ENCODE results near the gene RAB5IF. TPM values are rescaled to one million over a fixed set of nuclear protein-coding genes. Genes with fewer than 3 reads are reported as not detected.

The RAB5IF gene
- total RNA-seq, 1 donor from 2014 or later = 56.5 TPM

- Histone ChIP-seq H3K9me3 (replicated peaks) (peaks cover 11% of the 10 kb centered on the region), H3K36me3 (no peaks in the 10 kb centered on the region), H3K4me1 (peaks cover 26% of the 10 kb centered on the region), H3K27ac (replicated peaks) (no peak overlapping the region), H3K27me3 (ENCODE audit: low read depth) (no peaks in the 10 kb centered on the region), H3K4me3 (no peak overlapping the region)
- intact Hi-C loops (cut with micrococcal nuclease) = no loop called here
- DNase-seq = no peak
- TF ChIP-seq CTCF (IDR thresholded peaks at IDR 0.05; ENCODE audit: borderline replicate concordance) = no peak
Observed at GRCh38 chr20:36569847-36570429, 35.6 kb upstream of the RAB5IF start.

GRCh38 chr20:36571564-36572504, 33.7 kb upstream of the RAB5IF start:
- no peaks in the 10 kb centered on the region for H3K9me3 ChIP-seq (replicated peaks)
- H3K27me3 ChIP-seq (ENCODE audit: low read depth) = no peaks in the 10 kb centered on the region
- peak overlapping the region; percentile 91 for H3K27ac ChIP-seq (replicated peaks)
- TF ChIP-seq CTCF (IDR thresholded peaks at IDR 0.05; ENCODE audit: borderline replicate concordance) = no peak
- H3K4me1 ChIP-seq = peaks cover 45% of the 10 kb centered on the region
- intact Hi-C loops (cut with micrococcal nuclease) = no loop called here
- DNase-seq = no peak
- H3K4me3 ChIP-seq = no peak overlapping the region
- no peaks in the 10 kb centered on the region for H3K36me3 ChIP-seq

- H3K9me3 ChIP-seq (replicated peaks) = no peaks in the 10 kb centered on the region
- peaks cover 45% of the 10 kb centered on the region for H3K4me1 ChIP-seq
- no peaks in the 10 kb centered on the region for H3K36me3 ChIP-seq
- TF ChIP-seq CTCF (IDR thresholded peaks at IDR 0.05; ENCODE audit: borderline replicate concordance) = no peak
- no peak for DNase-seq
- no peaks in the 10 kb centered on the region for H3K27me3 ChIP-seq (ENCODE audit: low read depth)
- H3K27ac ChIP-seq (replicated peaks) = peak overlapping the region; percentile 91
- intact Hi-C loops (cut with micrococcal nuclease) = no loop called here
- peak overlapping the region; percentile 96 for H3K4me3 ChIP-seq
Observed at GRCh38 chr20:36572701-36573102, 32.9 kb upstream of the RAB5IF start.

- intact Hi-C loops (cut with micrococcal nuclease) = no loop called here
- H3K36me3 ChIP-seq = no peaks in the 10 kb centered on the region
- H3K27me3 ChIP-seq (ENCODE audit: low read depth) = no peaks in the 10 kb centered on the region
- H3K4me3 ChIP-seq = peak within 1 kb of the TSS; percentile 96
- H3K27ac ChIP-seq (replicated peaks) = peak within 1 kb of the TSS; percentile 91
- peak; percentile 82 for DNase-seq
- H3K9me3 ChIP-seq (replicated peaks) = no peaks in the 10 kb centered on the region
- no peak for TF ChIP-seq CTCF (IDR thresholded peaks at IDR 0.05; ENCODE audit: borderline replicate concordance)
- peaks cover 45% of the 10 kb centered on the region for H3K4me1 ChIP-seq
Observed at GRCh38 chr20:36573103-36573797, 32.3 kb upstream of the RAB5IF start, which contains the start of gene TGIF2. TGIF2 (plus strand) TSS chr20:36573597; CDS start chr20:36578775, 5,178 bp downstream.

- H3K4me3 ChIP-seq = peak overlapping the region; percentile 96
- no peak for TF ChIP-seq CTCF (IDR thresholded peaks at IDR 0.05; ENCODE audit: borderline replicate concordance)
- intact Hi-C loops (cut with micrococcal nuclease) = no loop called here
- H3K36me3 ChIP-seq = peaks cover 2% of the 10 kb centered on the region
- H3K27ac ChIP-seq (replicated peaks) = peak overlapping the region; percentile 91
- peak; percentile 43 for DNase-seq
- H3K4me1 ChIP-seq = peaks cover 45% of the 10 kb centered on the region
- H3K9me3 ChIP-seq (replicated peaks) = no peaks in the 10 kb centered on the region
- H3K27me3 ChIP-seq (ENCODE audit: low read depth) = no peaks in the 10 kb centered on the region
Observed at GRCh38 chr20:36573798-36574365, 31.7 kb upstream of the RAB5IF start.

Data from left ventricle myocardium inferior (tissue), 1 donor.